Endothelial cell of umbilical vein (primary cell): Measurements from ENCODE around the gene MESD. TPM values are rescaled to one million over a fixed set of nuclear protein-coding genes. Genes with fewer than 3 reads are reported as not detected.

Experiments
- BruUV-seq: library from RNA; stranded (reverse); fragments of 400-500 nt; replicated peaks from 2 replicates; lab custom pipeline; 2021; lab: Mats Ljungman, UMichigan
- CTCF ChIA-PET: fragments of 300-600, 350-600 bp; sonication (Branson Sonifier 250); formaldehyde crosslinking; loops from one replicate; lab custom pipeline; 2021; ENCODE audit warnings: antibody characterized with exemption, inconsistent platforms; lab: Charles Lee
- POLR2A ChIA-PET: fragments of 300-600, 350-600 bp; sonication (Branson Sonifier 250); formaldehyde crosslinking; loops from one replicate; lab custom pipeline; 2021; ENCODE audit warnings: antibody characterized with exemption, inconsistent platforms; lab: Charles Lee
- DNase-seq: peaks from one replicate; pipeline ENCODE4 v3.0.0-alpha.2; 2011; ENCODE audit warnings: low read depth, low spot score
- FAIRE-seq: peaks from 2 replicates; lab custom pipeline; 2011; peaks lifted over from hg19 to GRCh38; lab: Jason Lieb, UNC
- H2AFZ ChIP-seq: 2 replicates; pipeline ENCODE4 v1.6.0; 2012; ENCODE audit warnings: low read depth, low read length, control low read depth, inconsistent platforms
- H3K27ac ChIP-seq: 2 replicates; pipeline ENCODE4 v1.5.1; 2011; ENCODE audit warnings: low read depth, mild to moderate bottlenecking, control low read depth, low read length, moderate library complexity; ENCODE audit not compliant: insufficient read depth
- H3K27me3 ChIP-seq, 2 experiments: 2 replicates each; pipeline versions ENCODE4 v1.6.0 to v1.6.1; 2011; ENCODE audit warnings: low read length in 2 of 2, mixed read lengths in 1 of 2; ENCODE audit not compliant: control insufficient read depth in 2 of 2, insufficient read depth in 2 of 2
- H3K36me3 ChIP-seq, 2 experiments: 2 replicates in 1 of 2; 3 replicates in 1 of 2; pipeline ENCODE4 v1.5.1; 2011; ENCODE audit warnings: low read length in 2 of 2, mild to moderate bottlenecking in 1 of 2, moderate library complexity in 1 of 2; ENCODE audit not compliant: control insufficient read depth in 2 of 2, insufficient read depth in 2 of 2; ENCODE audit errors: extremely low read depth in 1 of 2
- H3K4me1 ChIP-seq: 3 replicates; pipeline ENCODE4 v1.5.1; 2011; ENCODE audit warnings: mild to moderate bottlenecking, low read length; ENCODE audit not compliant: control insufficient read depth, insufficient read depth; ENCODE audit errors: extremely low read depth
- H3K4me2 ChIP-seq: 2 replicates; pipeline ENCODE4 v1.6.1; 2011; ENCODE audit warnings: low read length, control low read depth, mixed read lengths; ENCODE audit not compliant: insufficient read depth
- H3K4me3 ChIP-seq, 3 experiments: fragments of 200-600 bp in 1 of 3; sonication (generic), shearing (Covaris generic) in 1 of 3; replicated peaks in 1 of 3; 2 replicates each; pipeline ENCODE4 v1.5.1; 2011 to 2016; ENCODE audit warnings: control low read depth in 3 of 3, low read length in 3 of 3, mild to moderate bottlenecking in 2 of 3, inconsistent platforms in 1 of 3, low read depth in 1 of 3, moderate library complexity in 1 of 3; ENCODE audit not compliant: insufficient read depth in 1 of 3
- H3K79me2 ChIP-seq: 2 replicates; pipeline ENCODE4 v1.6.0; 2012; ENCODE audit warnings: low read length, inconsistent platforms; ENCODE audit not compliant: control insufficient read depth, insufficient read depth
- H3K9ac ChIP-seq: replicated peaks from 2 replicates; pipeline ENCODE3; 2011; ENCODE audit warnings: low read length, control low read depth; ENCODE audit not compliant: insufficient read depth; ENCODE audit errors: extremely low read depth
- H3K9me1 ChIP-seq: replicated peaks from 3 replicates; pipeline ENCODE4 v1.6.0; 2011; ENCODE audit warnings: mild to moderate bottlenecking, low read length; ENCODE audit not compliant: control insufficient read depth, insufficient read depth; ENCODE audit errors: extremely low read depth
- H3K9me3 ChIP-seq: replicated peaks from 2 replicates; pipeline ENCODE4 v1.5.1; 2012; ENCODE audit warnings: low read length, inconsistent platforms; ENCODE audit not compliant: control insufficient read depth, insufficient read depth
- H4K20me1 ChIP-seq: replicated peaks from 2 replicates; pipeline ENCODE3; 2011; ENCODE audit warnings: mild to moderate bottlenecking, low read length; ENCODE audit not compliant: control insufficient read depth, insufficient read depth; ENCODE audit errors: extremely low read depth
- CTCF ChIP-seq, 2 donors: IDR thresholded peaks; 1 replicate in 1 of 2; 2 replicates in 1 of 2; pipeline ENCODE4 v1.5.1; 2011; ENCODE audit warnings: low read length in 2 of 2, mild to moderate bottlenecking in 2 of 2, moderate library complexity in 2 of 2, control low read depth in 1 of 2, inconsistent platforms in 1 of 2, low read depth in 1 of 2; ENCODE audit not compliant: insufficient read depth in 1 of 2; ENCODE audit errors: extremely low read depth in 1 of 2
- EZH2 ChIP-seq: IDR thresholded peaks from 2 replicates; pipeline ENCODE4 v1.6.1; 2012; ENCODE audit warnings: borderline replicate concordance, low read depth, mild to moderate bottlenecking, moderate library complexity, low read length, inconsistent platforms; ENCODE audit not compliant: severe bottlenecking
- FOS ChIP-seq: IDR thresholded peaks from 2 replicates; pipeline ENCODE4 v1.6.1; 2011; ENCODE audit warnings: mild to moderate bottlenecking, low read length, moderate library complexity, borderline replicate concordance; ENCODE audit not compliant: insufficient read depth
- GATA2 ChIP-seq: IDR thresholded peaks from 2 replicates; pipeline ENCODE4 v1.7.0; 2011; ENCODE audit warnings: low read depth, mild to moderate bottlenecking, moderate library complexity, mixed read lengths, low read length; ENCODE audit not compliant: insufficient read length, insufficient read depth
- JUN ChIP-seq: IDR thresholded peaks from 2 replicates; pipeline ENCODE4 v1.6.1; 2011; ENCODE audit warnings: borderline replicate concordance, low read depth; ENCODE audit not compliant: insufficient read length, insufficient read depth
- MAX ChIP-seq: IDR thresholded peaks from 2 replicates; pipeline ENCODE4 v1.6.1; 2011; ENCODE audit not compliant: insufficient read depth, insufficient read length
- MYC ChIP-seq: IDR thresholded peaks from one replicate; pipeline ENCODE4 v1.6.1; 2011; ENCODE audit warnings: mild to moderate bottlenecking, low read depth, low read length
- POLR2A ChIP-seq: IDR thresholded peaks from 2 replicates; pipeline ENCODE4 v1.6.1; 2012; ENCODE audit warnings: low read depth, mild to moderate bottlenecking, control low read depth, low read length
- POLR2AphosphoS5 ChIP-seq: IDR thresholded peaks from 2 replicates; pipeline ENCODE4 v1.6.1; 2012; ENCODE audit warnings: low read depth, mild to moderate bottlenecking, control low read depth, low read length, moderate library complexity; ENCODE audit not compliant: insufficient read depth
- dilution Hi-C: fragments of 300-500 bp; cut with MboI; formaldehyde crosslinking; loops from one replicate; pipeline ENCODE4 v1.15.0; 2019; ENCODE audit warnings: low sequenced_read_pairs; ENCODE audit not compliant: extremely low pct_ligation_motif_present
- intact Hi-C: fragments of 100-400 bp; cut with micrococcal nuclease; formaldehyde crosslinking; loops from one replicate; pipeline ENCODE4 v1.10.0; 2022
- polyA plus RNA-seq, 4 experiments: library from polyadenylated mRNA; depleted of rRNA in 3 of 4; stranded (reverse) in 3 of 4; unstranded in 1 of 4; fragments of >200 nt; gene quantifications; 2 replicates each; pipeline versions ENCODE4 v1.2.1 to v1.2.3, GENCODE V29; 2011 to 2012; ENCODE audit warnings: missing spikeins in 1 of 4
- total RNA-seq: library from RNA; stranded (reverse); gene quantifications from 2 replicates; pipeline ENCODE4 v1.2.3, GENCODE V29; 2021

Gene MESD
- total and polyA plus RNA-seq, 2 donors (not counting 3 experiments of a cell fraction or from before 2014, with no cell fraction given): 12.8 to 30.5 TPM

GRCh38 chr15:80953001-80953952, 36.3 kb downstream of the MESD start:
- no peaks in the 10 kb centered on the region for H3K27me3 ChIP-seq
- H3K36me3 ChIP-seq: peaks cover 0 to 9% of the 10 kb centered on the region in 2 experiments
- H3K4me3 ChIP-seq: no peak overlapping the region
- H3K4me2 ChIP-seq: no peak overlapping the region
- no peak overlapping the region for H3K27ac ChIP-seq
- H3K4me1 ChIP-seq: no peaks in the 10 kb centered on the region
- H3K79me2 ChIP-seq: no peaks in the 10 kb centered on the region
- H3K9ac ChIP-seq: no peak overlapping the region
- intact Hi-C loops (no loop called here), dilution Hi-C loops (no loop called here)
- no peak overlapping the region for H2AFZ ChIP-seq
- CTCF ChIA-PET: interaction anchor here (1.4 kb wide), 1 partner anchor 17 kb away, joined by 3 read pairs; no protein-coding TSS in a partner anchor
- no peaks in the 10 kb centered on the region for H3K9me3 ChIP-seq
- POLR2A ChIA-PET: no interaction called here
- H3K9me1 ChIP-seq: no peaks in the 10 kb centered on the region
- no peak for DNase-seq
- no TSS peak for BruUV-seq
- TF ChIP-seq FOS (no peak), JUN (no peak), EZH2 (no peak), POLR2AphosphoS5 (no peak), MAX (no peak), GATA2 (no peak), CTCF (IDR thresholded peaks at IDR 0.05; ENCODE audit: extremely low read depth in 1 of 2, insufficient read depth in 1 of 2, low read depth in 1 of 2, low read length in 2 of 2) (no peak), MYC (no peak), POLR2A (no peak)
- no peaks in the 10 kb centered on the region for H4K20me1 ChIP-seq
- FAIRE-seq: no peak
